ENCODE measurements around the gene SHH. TPM values are rescaled to one million over a fixed set of nuclear protein-coding genes. Genes with fewer than 3 reads are reported as not detected.

Gene SHH
- total and polyA plus RNA-seq, 2 experiments from 2014 or later = not detected

- H3K9me3 Mint-ChIP-seq = no peaks in the 10 kb centered on the region
- no peaks in the 10 kb centered on the region for H3K4me1 Mint-ChIP-seq
- Histone ChIP-seq H4K20me1 (replicated peaks; ENCODE audit: insufficient read depth) (no peaks in the 10 kb centered on the region), H3K36me3 (ENCODE audit: insufficient read depth) (no peaks in the 10 kb centered on the region), H3K4me2 (no peak overlapping the region), H3K4me1 (ENCODE audit: insufficient read depth) (no peaks in the 10 kb centered on the region), H2AFZ (no peak overlapping the region), H3K27me3 (ENCODE audit: insufficient read depth) (no peaks in the 10 kb centered on the region), H3K9me2 (ENCODE audit: insufficient read depth) (no peaks in the 10 kb centered on the region), H3F3A (replicated peaks; ENCODE audit: low read depth) (no peaks in the 10 kb centered on the region), H3K27ac (ENCODE audit: low read depth) (no peak overlapping the region), H3K4me3 (no peak overlapping the region), H3K79me2 (replicated peaks; ENCODE audit: insufficient read depth) (no peaks in the 10 kb centered on the region)
- H3K27me3 Mint-ChIP-seq (ENCODE audit: insufficient read depth, low read depth, poor library complexity) = no peaks in the 10 kb centered on the region
- no peaks in the 10 kb centered on the region for H3K36me3 Mint-ChIP-seq (ENCODE audit: low read depth)
- no peak for DNase-seq (ENCODE audit: low spot score)
- TF ChIP-seq EZH2 (IDR thresholded peaks at IDR 0.05; ENCODE audit: low read depth, unreplicated experiment) (no peak), ZNF114 (CRISPR knock-in tag; IDR thresholded peaks at IDR 0.05) (no peak), JUNB (IDR thresholded peaks at IDR 0.05; ENCODE audit: unreplicated experiment) (no peak), REST (IDR thresholded peaks at IDR 0.05; ENCODE audit: unreplicated experiment) (no peak), ZNF462 (CRISPR knock-in tag; IDR thresholded peaks at IDR 0.05) (no peak), EZH2phosphoT487 (IDR thresholded peaks at IDR 0.05; ENCODE audit: unreplicated experiment) (no peak), NANOG (IDR thresholded peaks at IDR 0.05; ENCODE audit: borderline replicate concordance) (no peak), POLR2AphosphoS5 (IDR thresholded peaks at IDR 0.05; ENCODE audit: low read depth) (no peak), ZNF331 (CRISPR knock-in tag; IDR thresholded peaks at IDR 0.05; ENCODE audit: low read depth) (no peak), CREB1 (CRISPR knock-in tag; IDR thresholded peaks at IDR 0.05; ENCODE audit: low read depth) (no peak), STAT1 (IDR thresholded peaks at IDR 0.05; ENCODE audit: unreplicated experiment) (no peak)
- TF ChIP-seq, protein P1, sequence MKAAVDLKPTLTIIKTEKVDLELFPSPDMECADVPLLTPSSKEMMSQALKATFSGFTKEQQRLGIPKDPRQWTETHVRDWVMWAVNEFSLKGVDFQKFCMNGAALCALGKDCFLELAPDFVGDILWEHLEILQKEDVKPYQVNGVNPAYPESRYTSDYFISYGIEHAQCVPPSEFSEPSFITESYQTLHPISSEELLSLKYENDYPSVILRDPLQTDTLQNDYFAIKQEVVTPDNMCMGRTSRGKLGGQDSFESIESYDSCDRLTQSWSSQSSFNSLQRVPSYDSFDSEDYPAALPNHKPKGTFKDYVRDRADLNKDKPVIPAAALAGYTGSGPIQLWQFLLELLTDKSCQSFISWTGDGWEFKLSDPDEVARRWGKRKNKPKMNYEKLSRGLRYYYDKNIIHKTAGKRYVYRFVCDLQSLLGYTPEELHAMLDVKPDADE (IDR thresholded peaks at IDR 0.05) = no peak
- TF ChIP-seq, protein P2, sequence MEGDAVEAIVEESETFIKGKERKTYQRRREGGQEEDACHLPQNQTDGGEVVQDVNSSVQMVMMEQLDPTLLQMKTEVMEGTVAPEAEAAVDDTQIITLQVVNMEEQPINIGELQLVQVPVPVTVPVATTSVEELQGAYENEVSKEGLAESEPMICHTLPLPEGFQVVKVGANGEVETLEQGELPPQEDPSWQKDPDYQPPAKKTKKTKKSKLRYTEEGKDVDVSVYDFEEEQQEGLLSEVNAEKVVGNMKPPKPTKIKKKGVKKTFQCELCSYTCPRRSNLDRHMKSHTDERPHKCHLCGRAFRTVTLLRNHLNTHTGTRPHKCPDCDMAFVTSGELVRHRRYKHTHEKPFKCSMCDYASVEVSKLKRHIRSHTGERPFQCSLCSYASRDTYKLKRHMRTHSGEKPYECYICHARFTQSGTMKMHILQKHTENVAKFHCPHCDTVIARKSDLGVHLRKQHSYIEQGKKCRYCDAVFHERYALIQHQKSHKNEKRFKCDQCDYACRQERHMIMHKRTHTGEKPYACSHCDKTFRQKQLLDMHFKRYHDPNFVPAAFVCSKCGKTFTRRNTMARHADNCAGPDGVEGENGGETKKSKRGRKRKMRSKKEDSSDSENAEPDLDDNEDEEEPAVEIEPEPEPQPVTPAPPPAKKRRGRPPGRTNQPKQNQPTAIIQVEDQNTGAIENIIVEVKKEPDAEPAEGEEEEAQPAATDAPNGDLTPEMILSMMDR (conservative IDR thresholded peaks at IDR 0.05; ENCODE audit: low read depth in 2 of 2) = no peak
- H3K4me3 Mint-ChIP-seq = no peak overlapping the region
- ATAC-seq = no peak
- H3K27ac Mint-ChIP-seq = no peak overlapping the region
Observed at GRCh38 chr7:155843426-155844018, 31.3 kb upstream of the SHH start.

Measured in GM23338 (cell line).